Measurements from ENCODE around the gene ITGB5. TPM values are rescaled to one million over a fixed set of nuclear protein-coding genes. Genes with fewer than 3 reads are reported as not detected.

ITGB5 gene
- total and polyA plus RNA-seq, 2 experiments from 2014 or later, result 54.3 to 107 TPM

GRCh38 chr3:124928333-124929202 lies 41.4 kb upstream of the ITGB5 start:
- H3K36me3 ChIP-seq, result no peaks in the 10 kb centered on the region
- H3K27ac ChIP-seq, result no peak overlapping the region
- DNase-seq (ENCODE audit: low read depth in 1 of 2, low spot score in 1 of 2), result peak; percentile 67 to 80
- no peaks in the 10 kb centered on the region for H3K27me3 ChIP-seq
- no peaks in the 10 kb centered on the region for H3K9me3 ChIP-seq (ENCODE audit: low read depth)
- no peaks in the 10 kb centered on the region for H3K4me1 ChIP-seq (ENCODE audit: low read depth)
- TF ChIP-seq CTCF (IDR thresholded peaks at IDR 0.05; ENCODE audit: low read depth, low read length), result peak; percentile 71
- H3K4me3 ChIP-seq, result no peak overlapping the region

- H3K27ac ChIP-seq, result no peak overlapping the region
- TF ChIP-seq CTCF (IDR thresholded peaks at IDR 0.05; ENCODE audit: low read depth, low read length), result no peak
Observed at GRCh38 chr3:124927574-124928045, 40.4 kb upstream of the ITGB5 start.

GRCh38 chr3:124926426-124927101 lies 39.4 kb upstream of the ITGB5 start:
- no peaks in the 10 kb centered on the region for H3K9me3 ChIP-seq (ENCODE audit: low read depth)
- H3K4me3 ChIP-seq, result no peak overlapping the region
- DNase-seq (ENCODE audit: low read depth in 1 of 2, low spot score in 1 of 2), result no peak
- no peak for TF ChIP-seq CTCF (IDR thresholded peaks at IDR 0.05; ENCODE audit: low read depth, low read length)
- H3K27me3 ChIP-seq, result no peaks in the 10 kb centered on the region
- H3K4me1 ChIP-seq (ENCODE audit: low read depth), result no peaks in the 10 kb centered on the region
- H3K36me3 ChIP-seq, result no peaks in the 10 kb centered on the region
- H3K27ac ChIP-seq, result no peak overlapping the region

More at GRCh38 chr3:124927574-124928045, 40.4 kb upstream of the ITGB5 start:
- Histone ChIP-seq H3K27me3 (no peaks in the 10 kb centered on the region), H3K9me3 (ENCODE audit: low read depth) (no peaks in the 10 kb centered on the region), H3K36me3 (no peaks in the 10 kb centered on the region), H3K4me3 (no peak overlapping the region), H3K4me1 (ENCODE audit: low read depth) (no peaks in the 10 kb centered on the region)
- DNase-seq (ENCODE audit: low read depth in 1 of 2, low spot score in 1 of 2), result no peak

GRCh38 chr3:124924741-124925140 lies 37.6 kb upstream of the ITGB5 start:
- Histone ChIP-seq H3K36me3 (no peaks in the 10 kb centered on the region), H3K9me3 (ENCODE audit: low read depth) (no peaks in the 10 kb centered on the region), H3K27ac (no peak overlapping the region), H3K27me3 (no peaks in the 10 kb centered on the region), H3K4me3 (no peak overlapping the region), H3K4me1 (ENCODE audit: low read depth) (no peaks in the 10 kb centered on the region)
- no peak for TF ChIP-seq CTCF (IDR thresholded peaks at IDR 0.05; ENCODE audit: low read depth, low read length)
- no peak for DNase-seq (ENCODE audit: low read depth in 1 of 2, low spot score in 1 of 2)

- H3K4me3 ChIP-seq, result no peak overlapping the region
- H3K9me3 ChIP-seq (ENCODE audit: low read depth), result no peaks in the 10 kb centered on the region
- H3K36me3 ChIP-seq, result no peaks in the 10 kb centered on the region
- no peak for DNase-seq (ENCODE audit: low read depth in 1 of 2, low spot score in 1 of 2)
- H3K4me1 ChIP-seq (ENCODE audit: low read depth), result no peaks in the 10 kb centered on the region
- H3K27ac ChIP-seq, result no peak overlapping the region
- peak; percentile 22 for TF ChIP-seq CTCF (IDR thresholded peaks at IDR 0.05; ENCODE audit: low read depth, low read length)
- H3K27me3 ChIP-seq, result no peaks in the 10 kb centered on the region
Observed at GRCh38 chr3:124923833-124924232, 36.7 kb upstream of the ITGB5 start.
